ENCODE measurements around the gene RABAC1. TPM values are rescaled to one million over a fixed set of nuclear protein-coding genes. Genes with fewer than 3 reads are reported as not detected.

RABAC1 gene
- total and polyA plus RNA-seq, 9 of the 15 experiments (the other 6 are each of a cell fraction or from before 2014, with no cell fraction given) = 2.4 to 28.1 (median 9.3) TPM

DNA sequence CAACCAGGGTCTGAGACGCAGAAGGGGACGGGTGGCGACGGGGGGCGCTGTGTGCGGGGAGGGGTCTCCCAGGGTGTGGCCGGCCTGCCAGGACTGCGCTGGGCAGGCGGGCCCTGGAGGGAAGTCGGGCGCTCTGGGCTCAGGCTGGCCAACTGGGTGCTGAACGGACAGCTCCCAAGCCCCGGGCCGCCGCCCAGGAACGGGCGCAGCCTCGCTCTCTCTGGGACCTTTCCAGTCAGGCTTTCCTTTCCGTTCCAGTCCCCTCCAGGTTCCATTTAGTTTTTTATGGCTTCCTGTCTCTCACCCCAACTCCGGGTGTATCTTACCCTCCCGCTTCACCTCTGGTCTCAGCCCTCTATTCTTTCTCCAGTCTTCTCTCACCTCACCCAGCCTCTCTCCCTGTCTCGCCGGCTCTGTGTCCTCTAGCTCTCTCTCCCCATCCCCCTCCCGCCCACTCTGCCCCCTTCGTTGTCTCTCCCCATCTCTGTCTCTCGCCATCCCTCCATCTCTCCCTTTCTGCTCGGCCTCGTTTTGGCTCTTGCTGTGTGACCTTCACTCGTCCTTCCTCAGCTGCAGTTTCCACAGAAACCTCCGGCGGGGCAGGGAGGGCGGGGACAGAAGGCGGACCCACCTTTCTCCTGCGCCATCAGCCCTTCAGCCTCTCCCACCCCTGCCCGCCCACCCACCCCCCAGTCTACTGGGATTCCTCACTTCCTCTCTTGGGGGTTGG lies 38.2 kb upstream of the RABAC1 start (continued):
- TF ChIP-seq MAZ (CRISPR knock-in tag; conservative IDR thresholded peaks at IDR 0.05 in 1 of 2, IDR thresholded peaks at IDR 0.05 in 1 of 2) (peak in 1 of 2 experiments; percentile 35; a peak in 1 of 4 replicates), CHD4 (IDR thresholded peaks at IDR 0.05; ENCODE audit: insufficient read depth, insufficient replicate concordance, low read depth, low read length, poor library complexity, severe bottlenecking) (no peak), ZNF121 (CRISPR knock-in tag; conservative IDR thresholded peaks at IDR 0.05) (no peak), SETDB1 (IDR thresholded peaks at IDR 0.05; ENCODE audit: low read length) (no peak), MXI1 (IDR thresholded peaks at IDR 0.05; ENCODE audit: low read depth, low read length) (no peak), NELFE (IDR thresholded peaks at IDR 0.05; ENCODE audit: insufficient read depth, insufficient read length) (no peak), ZNF408 (CRISPR knock-in tag; IDR thresholded peaks at IDR 0.05; ENCODE audit: low read depth) (no peak), MIER1 (IDR thresholded peaks at IDR 0.05; ENCODE audit: low read depth) (peak; percentile 93), GABPB1 (CRISPR knock-in tag; IDR thresholded peaks at IDR 0.05) (0 out of 2 replicates have a peak, but pooled peaks have one; percentile 22), CTBP1 (IDR thresholded peaks at IDR 0.05; ENCODE audit: borderline replicate concordance) (0 out of 2 replicates have a peak, but pooled peaks have one; percentile 14)
- TF ChIP-seq, protein P1, sequence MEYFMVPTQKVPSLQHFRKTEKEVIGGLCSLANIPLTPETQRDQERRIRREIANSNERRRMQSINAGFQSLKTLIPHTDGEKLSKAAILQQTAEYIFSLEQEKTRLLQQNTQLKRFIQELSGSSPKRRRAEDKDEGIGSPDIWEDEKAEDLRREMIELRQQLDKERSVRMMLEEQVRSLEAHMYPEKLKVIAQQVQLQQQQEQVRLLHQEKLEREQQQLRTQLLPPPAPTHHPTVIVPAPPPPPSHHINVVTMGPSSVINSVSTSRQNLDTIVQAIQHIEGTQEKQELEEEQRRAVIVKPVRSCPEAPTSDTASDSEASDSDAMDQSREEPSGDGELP (CRISPR knock-in tag; IDR thresholded peaks at IDR 0.05; ENCODE audit: borderline replicate concordance) = no peak
- TF ChIP-seq, protein P2, sequence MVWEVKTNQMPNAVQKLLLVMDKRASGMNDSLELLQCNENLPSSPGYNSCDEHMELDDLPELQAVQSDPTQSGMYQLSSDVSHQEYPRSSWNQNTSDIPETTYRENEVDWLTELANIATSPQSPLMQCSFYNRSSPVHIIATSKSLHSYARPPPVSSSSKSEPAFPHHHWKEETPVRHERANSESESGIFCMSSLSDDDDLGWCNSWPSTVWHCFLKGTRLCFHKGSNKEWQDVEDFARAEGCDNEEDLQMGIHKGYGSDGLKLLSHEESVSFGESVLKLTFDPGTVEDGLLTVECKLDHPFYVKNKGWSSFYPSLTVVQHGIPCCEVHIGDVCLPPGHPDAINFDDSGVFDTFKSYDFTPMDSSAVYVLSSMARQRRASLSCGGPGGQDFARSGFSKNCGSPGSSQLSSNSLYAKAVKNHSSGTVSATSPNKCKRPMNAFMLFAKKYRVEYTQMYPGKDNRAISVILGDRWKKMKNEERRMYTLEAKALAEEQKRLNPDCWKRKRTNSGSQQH (CRISPR knock-in tag; IDR thresholded peaks at IDR 0.05) = no peak
- TF ChIP-seq, protein P3, sequence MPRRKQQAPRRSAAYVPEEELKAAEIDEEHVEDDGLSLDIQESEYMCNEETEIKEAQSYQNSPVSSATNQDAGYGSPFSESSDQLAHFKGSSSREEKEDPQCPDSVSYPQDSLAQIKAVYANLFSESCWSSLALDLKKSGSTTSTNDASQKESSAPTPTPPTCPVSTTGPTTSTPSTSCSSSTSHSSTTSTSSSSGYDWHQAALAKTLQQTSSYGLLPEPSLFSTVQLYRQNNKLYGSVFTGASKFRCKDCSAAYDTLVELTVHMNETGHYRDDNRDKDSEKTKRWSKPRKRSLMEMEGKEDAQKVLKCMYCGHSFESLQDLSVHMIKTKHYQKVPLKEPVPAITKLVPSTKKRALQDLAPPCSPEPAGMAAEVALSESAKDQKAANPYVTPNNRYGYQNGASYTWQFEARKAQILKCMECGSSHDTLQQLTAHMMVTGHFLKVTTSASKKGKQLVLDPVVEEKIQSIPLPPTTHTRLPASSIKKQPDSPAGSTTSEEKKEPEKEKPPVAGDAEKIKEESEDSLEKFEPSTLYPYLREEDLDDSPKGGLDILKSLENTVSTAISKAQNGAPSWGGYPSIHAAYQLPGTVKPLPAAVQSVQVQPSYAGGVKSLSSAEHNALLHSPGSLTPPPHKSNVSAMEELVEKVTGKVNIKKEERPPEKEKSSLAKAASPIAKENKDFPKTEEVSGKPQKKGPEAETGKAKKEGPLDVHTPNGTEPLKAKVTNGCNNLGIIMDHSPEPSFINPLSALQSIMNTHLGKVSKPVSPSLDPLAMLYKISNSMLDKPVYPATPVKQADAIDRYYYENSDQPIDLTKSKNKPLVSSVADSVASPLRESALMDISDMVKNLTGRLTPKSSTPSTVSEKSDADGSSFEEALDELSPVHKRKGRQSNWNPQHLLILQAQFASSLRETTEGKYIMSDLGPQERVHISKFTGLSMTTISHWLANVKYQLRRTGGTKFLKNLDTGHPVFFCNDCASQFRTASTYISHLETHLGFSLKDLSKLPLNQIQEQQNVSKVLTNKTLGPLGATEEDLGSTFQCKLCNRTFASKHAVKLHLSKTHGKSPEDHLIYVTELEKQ (CRISPR knock-in tag; IDR thresholded peaks at IDR 0.05) = no peak
- TF ChIP-seq, protein P4, sequence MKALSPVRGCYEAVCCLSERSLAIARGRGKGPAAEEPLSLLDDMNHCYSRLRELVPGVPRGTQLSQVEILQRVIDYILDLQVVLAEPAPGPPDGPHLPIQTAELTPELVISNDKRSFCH (CRISPR knock-in tag; IDR thresholded peaks at IDR 0.05) = no peak
- TF ChIP-seq, protein P4 (tag; IDR thresholded peaks at IDR 0.05) = no peak
- TF ChIP-seq, protein P5, sequence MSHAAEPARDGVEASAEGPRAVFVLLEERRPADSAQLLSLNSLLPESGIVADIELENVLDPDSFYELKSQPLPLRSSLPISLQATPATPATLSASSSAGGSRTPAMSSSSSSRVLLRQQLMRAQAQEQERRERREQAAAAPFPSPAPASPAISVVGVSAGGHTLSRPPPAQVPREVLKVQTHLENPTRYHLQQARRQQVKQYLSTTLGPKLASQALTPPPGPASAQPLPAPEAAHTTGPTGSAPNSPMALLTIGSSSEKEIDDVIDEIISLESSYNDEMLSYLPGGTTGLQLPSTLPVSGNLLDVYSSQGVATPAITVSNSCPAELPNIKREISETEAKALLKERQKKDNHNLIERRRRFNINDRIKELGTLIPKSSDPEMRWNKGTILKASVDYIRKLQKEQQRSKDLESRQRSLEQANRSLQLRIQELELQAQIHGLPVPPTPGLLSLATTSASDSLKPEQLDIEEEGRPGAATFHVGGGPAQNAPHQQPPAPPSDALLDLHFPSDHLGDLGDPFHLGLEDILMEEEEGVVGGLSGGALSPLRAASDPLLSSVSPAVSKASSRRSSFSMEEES (CRISPR knock-in tag; IDR thresholded peaks at IDR 0.05) = no peak
- TF ChIP-seq, protein P6, sequence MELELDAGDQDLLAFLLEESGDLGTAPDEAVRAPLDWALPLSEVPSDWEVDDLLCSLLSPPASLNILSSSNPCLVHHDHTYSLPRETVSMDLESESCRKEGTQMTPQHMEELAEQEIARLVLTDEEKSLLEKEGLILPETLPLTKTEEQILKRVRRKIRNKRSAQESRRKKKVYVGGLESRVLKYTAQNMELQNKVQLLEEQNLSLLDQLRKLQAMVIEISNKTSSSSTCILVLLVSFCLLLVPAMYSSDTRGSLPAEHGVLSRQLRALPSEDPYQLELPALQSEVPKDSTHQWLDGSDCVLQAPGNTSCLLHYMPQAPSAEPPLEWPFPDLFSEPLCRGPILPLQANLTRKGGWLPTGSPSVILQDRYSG (tag; conservative IDR thresholded peaks at IDR 0.05; ENCODE audit: low read depth) = no peak
